ENCODE data around the gene DHDH. TPM values are rescaled to one million over a fixed set of nuclear protein-coding genes. Genes with fewer than 3 reads are reported as not detected.
A peak's percentile ranks its signal among the peaks of the same experiment; 100 is the strongest.
"Not testable (repeated sequence)": the region's sequence is repeated elsewhere in the genome, so short reads cannot be mapped to it uniquely, and the experiment has no call there.

Gene DHDH
- total RNA-seq, 6 donors from 2014 or later, result 1.9 to 6.3 (median 2.8) TPM

GRCh38 chr19:48895226-48895625 lies 38.3 kb upstream of the DHDH start:
- H3K27ac ChIP-seq, result no peak overlapping the region
- TF ChIP-seq EP300 (IDR thresholded peaks at IDR 0.05), result no peak
- no peak for TF ChIP-seq POLR2AphosphoS5 (IDR thresholded peaks at IDR 0.05)
- TF ChIP-seq POLR2A (IDR thresholded peaks at IDR 0.05), result no peak
- TF ChIP-seq CTCF (IDR thresholded peaks at IDR 0.05), result no peak
- no peaks in the 10 kb centered on the region for H3K9me3 ChIP-seq
- no peaks in the 10 kb centered on the region for H3K36me3 ChIP-seq
- H3K27me3 ChIP-seq, result no peaks in the 10 kb centered on the region
- peak in 1 of 2 donors; percentile 73 for DNase-seq
- H3K4me3 ChIP-seq, result peak overlapping the region in 2 of 4 donors; percentile 51 to 52
- ATAC-seq (ENCODE audit: low FRiP score in 2 of 2), result no peak
- peaks cover 14 to 22% (median 17%) of the 10 kb centered on the region in 4 donors for H3K4me1 ChIP-seq
- WGBS, 2 donors, result 54 to 60% methylated on average over 8 to 21 of the region's 21 CpGs

- WGBS, 2 donors, result 28 to 39% methylated on average over 22 to 25 of the region's 25 CpGs
- ATAC-seq (ENCODE audit: low FRiP score in 2 of 2) (peak; percentile 56 to 68), DNase-seq (peak; percentile 56 to 84)
- Histone ChIP-seq H3K4me3 (peak overlapping the region in 3 of 4 donors; percentile 26 to 52 (median 51)), H3K4me1 (peaks cover 16 to 29% (median 24%) of the 10 kb centered on the region in 4 donors), H3K27me3 (no peaks in the 10 kb centered on the region), H3K27ac (peak overlapping the region in 3 of 4 donors; percentile 53 to 74 (median 54)), H3K9me3 (no peaks in the 10 kb centered on the region), H3K36me3 (no peaks in the 10 kb centered on the region)
- TF ChIP-seq CTCF (IDR thresholded peaks at IDR 0.05), result no peak
These were observed 37.2 kb upstream of the DHDH start for GRCh38 chr19:48896191-48896720.

- Histone ChIP-seq H3K4me3 (no peak overlapping the region), H3K4me1 (peaks cover 25 to 38% (median 32%) of the 10 kb centered on the region in 4 donors), H3K27me3 (no peaks in the 10 kb centered on the region), H3K36me3 (peaks cover 0 to 4% (median 0%) of the 10 kb centered on the region in 4 donors), H3K27ac (peak overlapping the region in 1 of 4 donors; percentile 53), H3K9me3 (no peaks in the 10 kb centered on the region)
- WGBS, 2 donors, result 89 to 100% methylated on average over 2 to 5 of the region's 5 CpGs
- TF ChIP-seq CTCF (IDR thresholded peaks at IDR 0.05) (no peak), EP300 (IDR thresholded peaks at IDR 0.05) (no peak), POLR2A (IDR thresholded peaks at IDR 0.05) (no peak), POLR2AphosphoS5 (IDR thresholded peaks at IDR 0.05) (no peak)
- ATAC-seq (ENCODE audit: low FRiP score in 2 of 2) (no peak), DNase-seq (no peak)
These were observed 36.3 kb upstream of the DHDH start for GRCh38 chr19:48897181-48897580.

GRCh38 chr19:48899386-48899749 lies 34.1 kb upstream of the DHDH start:
- 73 to 79% methylated on average over 11 of the region's 11 CpGs for WGBS, 2 donors
- Histone ChIP-seq H3K36me3 (peaks cover 0 to 16% (median 4%) of the 10 kb centered on the region in 4 donors), H3K4me1 (peaks cover 35 to 49% (median 43%) of the 10 kb centered on the region in 4 donors), H3K27ac (peak overlapping the region; percentile 85 to 97 (median 94)), H3K4me3 (peak overlapping the region in 3 of 4 donors; percentile 78 to 94 (median 91))
- DNase-seq; ATAC-seq (ENCODE audit: low FRiP score in 2 of 2); H3K9me3 ChIP-seq; H3K27me3 ChIP-seq: not testable (repeated sequence)

- peak within 1 kb of the TSS; percentile 72 to 94 (median 84) for H3K4me3 ChIP-seq
- H3K27me3 ChIP-seq, result no peaks in the 10 kb centered on the region
- H3K4me1 ChIP-seq, result peaks cover 35 to 49% (median 43%) of the 10 kb centered on the region in 4 donors
- peaks cover 0 to 22% (median 8%) of the 10 kb centered on the region in 4 donors for H3K36me3 ChIP-seq
- H3K9me3 ChIP-seq, result no peaks in the 10 kb centered on the region
- TF ChIP-seq POLR2A (IDR thresholded peaks at IDR 0.05) (peak; percentile 11 to 89 (median 44)), EP300 (IDR thresholded peaks at IDR 0.05) (peak in 3 of 4 donors; percentile 22 to 79 (median 73)), CTCF (IDR thresholded peaks at IDR 0.05) (peak; percentile 25 to 64 (median 44)), POLR2AphosphoS5 (IDR thresholded peaks at IDR 0.05) (peak; percentile 89 to 91)
- ATAC-seq (ENCODE audit: low FRiP score in 2 of 2) (peak; percentile 99), DNase-seq (peak; percentile 97 to 99)
- 8 to 9% methylated on average over 29 to 34 of the region's 34 CpGs for WGBS, 2 donors
- H3K27ac ChIP-seq, result peak within 1 kb of the TSS; percentile 85 to 97 (median 94)
These were observed 33.6 kb upstream of the DHDH start, which contains the start of gene NUCB1 for GRCh38 chr19:48899781-48900476. Gene NUCB1, plus strand, starts transcription at chr19:48900312. Its CDS starts 485 bp downstream, at chr19:48900797.

All from upper lobe of left lung (tissue), 6 donors.